GM12878 (cell line): ENCODE data around the gene IFIT3. TPM values are rescaled to one million over a fixed set of nuclear protein-coding genes. Genes with fewer than 3 reads are reported as not detected.

Experiments
- CHD1 ChIP-seq: IDR thresholded peaks from 2 replicates; pipeline ENCODE4 v1.6.1; 2012; ENCODE audit warnings: low read depth, low read length, improper control_type of control experiment
- CTCF ChIP-seq, 3 experiments: IDR thresholded peaks in 2 of 3; conservative IDR thresholded peaks in 1 of 3; 2 replicates each; pipeline ENCODE4 v1.5.1; 2011; ENCODE audit warnings: low read depth in 3 of 3, low read length in 3 of 3, mild to moderate bottlenecking in 3 of 3, control low read depth in 2 of 3, moderate library complexity in 2 of 3, inconsistent platforms in 1 of 3, mixed read lengths in 1 of 3; ENCODE audit not compliant: control insufficient read depth in 2 of 3, insufficient read depth in 1 of 3; ENCODE audit errors: extremely low read depth in 1 of 3
- EGR1 ChIP-seq, 2 experiments: IDR thresholded peaks; 1 replicate in 1 of 2; 2 replicates in 1 of 2; pipeline ENCODE4 v1.6.1; 2011 to 2012; ENCODE audit warnings: low read depth in 2 of 2, low read length in 2 of 2, borderline replicate concordance in 1 of 2, mild to moderate bottlenecking in 1 of 2, moderate library complexity in 1 of 2
- FOS ChIP-seq: IDR thresholded peaks from 3 replicates; pipeline ENCODE4 v1.6.1; 2011; ENCODE audit warnings: borderline replicate concordance; ENCODE audit not compliant: insufficient read length; ENCODE audit errors: extremely low read depth
- FOXM1 ChIP-seq: IDR thresholded peaks from 2 replicates; pipeline ENCODE4 v1.6.1; 2012; ENCODE audit warnings: low read depth, mild to moderate bottlenecking, inconsistent platforms, low read length, moderate library complexity
- HDAC2 ChIP-seq: fragments of 200-600 bp; sonication (generic); IDR thresholded peaks from 2 replicates; pipeline ENCODE4 v1.6.1; 2017
- IKZF1 ChIP-seq: fragments of 450-650 bp; conservative IDR thresholded peaks from 2 replicates; pipeline ENCODE4 v1.6.1; 2017; ENCODE audit warnings: antibody characterized with exemption, mild to moderate bottlenecking
- MTA2 ChIP-seq: fragments of 450-650 bp; IDR thresholded peaks from 2 replicates; pipeline ENCODE4 v1.6.1; 2016; ENCODE audit warnings: low read depth, mild to moderate bottlenecking, moderate library complexity
- NFYB ChIP-seq: IDR thresholded peaks from 2 replicates; pipeline ENCODE4 v1.6.1; 2011; ENCODE audit warnings: low read depth, mild to moderate bottlenecking, low read length, improper control_type of control experiment, moderate library complexity; ENCODE audit not compliant: insufficient read depth
- NR2C1 ChIP-seq: fragments of 450-650 bp; IDR thresholded peaks from 2 replicates; pipeline ENCODE4 v1.6.1; 2017; ENCODE audit warnings: antibody characterized with exemption, mild to moderate bottlenecking, moderate library complexity
- PAX8 ChIP-seq: fragments of 450-650 bp; IDR thresholded peaks from 2 replicates; pipeline ENCODE4 v1.6.1; 2017; ENCODE audit warnings: mild to moderate bottlenecking, moderate library complexity
- PML ChIP-seq: IDR thresholded peaks from 2 replicates; pipeline ENCODE4 v1.6.1; 2012; ENCODE audit warnings: low read length, inconsistent platforms
- SMAD5 ChIP-seq: IDR thresholded peaks from 2 replicates; pipeline ENCODE4 v1.6.1; 2016; ENCODE audit warnings: antibody characterized with exemption, low read depth
- SPI1 ChIP-seq: IDR thresholded peaks from 2 replicates; pipeline ENCODE4 v1.6.1; 2011; ENCODE audit warnings: low read depth, mild to moderate bottlenecking, low read length, moderate library complexity, borderline replicate concordance; ENCODE audit not compliant: insufficient read depth
- TARDBP ChIP-seq: IDR thresholded peaks from 2 replicates; pipeline ENCODE4 v1.6.1; 2016; ENCODE audit warnings: borderline replicate concordance
- TBL1XR1 ChIP-seq: IDR thresholded peaks from 2 replicates; pipeline ENCODE4 v1.6.1; 2012; ENCODE audit warnings: low read depth, low read length, improper control_type of control experiment
- ZBTB40 ChIP-seq: fragments of 450-650 bp; IDR thresholded peaks from 2 replicates; pipeline ENCODE4 v1.6.1; 2016; ENCODE audit warnings: mild to moderate bottlenecking, moderate library complexity, borderline replicate concordance
- polyA plus RNA-seq, 11 experiments: library from polyadenylated mRNA; depleted of rRNA in 4 of 11; unstranded in 6 of 11; stranded (reverse) in 5 of 11; fragments of >200 nt; fragmentation: Nextera tagmentation in 4 of 11; fragmentation: Illumina TruSeq in 1 of 11; extraction: Ambion mirVana in 4 of 11; extraction: Trizol in 1 of 11; gene quantifications; 1 replicate in 1 of 11; 2 replicates in 10 of 11; pipeline versions ENCODE4 v1.2.1 to v1.2.3, GENCODE V29; 2011 to 2016; ENCODE audit warnings: inconsistent platforms in 2 of 11, missing spikeins in 2 of 11, low read depth in 1 of 11
- total RNA-seq, 4 experiments: library from RNA; depleted of rRNA in 3 of 4; stranded (reverse); fragments of >200 nt in 3 of 4; fragmentation: Illumina TruSeq in 1 of 4; extraction: Trizol in 1 of 4; gene quantifications; 2 replicates each; pipeline versions ENCODE4 v1.2.1 to v1.2.3, GENCODE V29; 2013 to 2021
- TF ChIP-seq, protein P1 (sequence below): fragments of 450-650 bp; IDR thresholded peaks from 2 replicates; pipeline ENCODE4 v1.6.1; 2018; ENCODE audit warnings: mild to moderate bottlenecking, low read depth, moderate library complexity; ENCODE audit not compliant: partially characterized antibody
- TF ChIP-seq, protein P2 (sequence below): fragments of 450-650 bp; IDR thresholded peaks from 2 replicates; pipeline ENCODE4 v1.6.1; 2017; ENCODE audit warnings: borderline replicate concordance

The IFIT3 gene
- total and polyA plus RNA-seq, 10 of the 15 experiments (the other 5 are each of a cell fraction or from before 2014, with no cell fraction given): 27.0 to 70.2 (median 51.1) TPM

DNA sequence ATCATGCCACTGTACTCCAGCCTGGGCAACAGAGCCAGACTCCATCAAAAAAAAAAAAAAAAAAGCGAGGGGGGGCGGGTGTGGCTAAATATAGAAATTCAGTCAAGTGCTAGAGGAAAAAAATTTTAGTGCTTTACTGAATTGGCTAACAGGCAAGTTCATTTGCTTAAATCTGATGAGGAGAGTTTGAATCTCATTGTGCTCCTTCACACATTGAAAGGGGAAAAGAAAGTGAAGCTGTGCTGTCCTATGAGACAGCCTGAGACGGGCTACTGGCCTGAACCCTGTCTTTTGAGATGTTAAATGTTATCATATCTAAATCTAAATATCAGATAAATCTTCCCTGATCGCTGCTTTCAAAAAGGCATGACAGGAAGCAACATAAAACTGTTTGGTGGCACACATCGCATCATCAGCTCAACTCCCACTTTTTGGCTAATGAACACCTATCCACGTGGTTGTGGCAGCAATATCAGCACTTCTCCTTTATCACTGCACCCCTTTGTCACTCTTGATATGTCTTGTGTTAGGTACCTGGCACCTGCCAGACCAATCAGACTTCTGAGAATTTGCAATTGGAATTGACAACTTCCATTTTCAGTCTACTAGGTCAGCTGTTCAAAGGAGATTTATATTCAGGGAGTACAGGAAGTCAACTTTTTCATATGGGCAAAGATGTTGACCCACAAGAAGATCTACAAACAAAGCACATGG lies 36.1 kb downstream of the IFIT3 start (continued):
- TF ChIP-seq CTCF (IDR thresholded peaks at IDR 0.05 in 2 of 3, conservative IDR thresholded peaks at IDR 0.05 in 1 of 3; ENCODE audit: control insufficient read depth in 2 of 3, extremely low read depth in 1 of 3, insufficient read depth in 1 of 3, low read depth in 3 of 3, low read length in 3 of 3): no peak
- no peak for TF ChIP-seq TBL1XR1
- TF ChIP-seq SPI1: peak; percentile 72; the same call in 1 of the 2 replicates
- TF ChIP-seq SMAD5: no peak
- no peak for TF ChIP-seq FOS
- no peak for TF ChIP-seq PAX8
- peak; percentile 15; the same call in 1 of the 2 replicates for TF ChIP-seq MTA2
- TF ChIP-seq IKZF1: no peak
- TF ChIP-seq ZBTB40: no peak
- TF ChIP-seq FOXM1: no peak
- TF ChIP-seq NFYB: peak; percentile 68; the same call in 1 of the 2 replicates
- TF ChIP-seq NR2C1: no peak
- no peak for TF ChIP-seq PML
- TF ChIP-seq TARDBP: no peak
- no peak for TF ChIP-seq HDAC2
- no peak for TF ChIP-seq EGR1 (IDR thresholded peaks at IDR 0.05; ENCODE audit: borderline replicate concordance in 1 of 2, low read depth in 2 of 2, low read length in 2 of 2)
- TF ChIP-seq, protein P1, sequence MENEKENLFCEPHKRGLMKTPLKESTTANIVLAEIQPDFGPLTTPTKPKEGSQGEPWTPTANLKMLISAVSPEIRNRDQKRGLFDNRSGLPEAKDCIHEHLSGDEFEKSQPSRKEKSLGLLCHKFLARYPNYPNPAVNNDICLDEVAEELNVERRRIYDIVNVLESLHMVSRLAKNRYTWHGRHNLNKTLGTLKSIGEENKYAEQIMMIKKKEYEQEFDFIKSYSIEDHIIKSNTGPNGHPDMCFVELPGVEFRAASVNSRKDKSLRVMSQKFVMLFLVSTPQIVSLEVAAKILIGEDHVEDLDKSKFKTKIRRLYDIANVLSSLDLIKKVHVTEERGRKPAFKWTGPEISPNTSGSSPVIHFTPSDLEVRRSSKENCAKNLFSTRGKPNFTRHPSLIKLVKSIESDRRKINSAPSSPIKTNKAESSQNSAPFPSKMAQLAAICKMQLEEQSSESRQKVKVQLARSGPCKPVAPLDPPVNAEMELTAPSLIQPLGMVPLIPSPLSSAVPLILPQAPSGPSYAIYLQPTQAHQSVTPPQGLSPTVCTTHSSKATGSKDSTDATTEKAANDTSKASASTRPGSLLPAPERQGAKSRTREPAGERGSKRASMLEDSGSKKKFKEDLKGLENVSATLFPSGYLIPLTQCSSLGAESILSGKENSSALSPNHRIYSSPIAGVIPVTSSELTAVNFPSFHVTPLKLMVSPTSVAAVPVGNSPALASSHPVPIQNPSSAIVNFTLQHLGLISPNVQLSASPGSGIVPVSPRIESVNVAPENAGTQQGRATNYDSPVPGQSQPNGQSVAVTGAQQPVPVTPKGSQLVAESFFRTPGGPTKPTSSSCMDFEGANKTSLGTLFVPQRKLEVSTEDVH: no peak
- TF ChIP-seq, protein P2, sequence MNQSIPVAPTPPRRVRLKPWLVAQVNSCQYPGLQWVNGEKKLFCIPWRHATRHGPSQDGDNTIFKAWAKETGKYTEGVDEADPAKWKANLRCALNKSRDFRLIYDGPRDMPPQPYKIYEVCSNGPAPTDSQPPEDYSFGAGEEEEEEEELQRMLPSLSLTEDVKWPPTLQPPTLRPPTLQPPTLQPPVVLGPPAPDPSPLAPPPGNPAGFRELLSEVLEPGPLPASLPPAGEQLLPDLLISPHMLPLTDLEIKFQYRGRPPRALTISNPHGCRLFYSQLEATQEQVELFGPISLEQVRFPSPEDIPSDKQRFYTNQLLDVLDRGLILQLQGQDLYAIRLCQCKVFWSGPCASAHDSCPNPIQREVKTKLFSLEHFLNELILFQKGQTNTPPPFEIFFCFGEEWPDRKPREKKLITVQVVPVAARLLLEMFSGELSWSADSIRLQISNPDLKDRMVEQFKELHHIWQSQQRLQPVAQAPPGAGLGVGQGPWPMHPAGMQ: no peak
- no peak for TF ChIP-seq CHD1
